ENCODE data around the gene DSCAM.

DSCAM gene

DNA sequence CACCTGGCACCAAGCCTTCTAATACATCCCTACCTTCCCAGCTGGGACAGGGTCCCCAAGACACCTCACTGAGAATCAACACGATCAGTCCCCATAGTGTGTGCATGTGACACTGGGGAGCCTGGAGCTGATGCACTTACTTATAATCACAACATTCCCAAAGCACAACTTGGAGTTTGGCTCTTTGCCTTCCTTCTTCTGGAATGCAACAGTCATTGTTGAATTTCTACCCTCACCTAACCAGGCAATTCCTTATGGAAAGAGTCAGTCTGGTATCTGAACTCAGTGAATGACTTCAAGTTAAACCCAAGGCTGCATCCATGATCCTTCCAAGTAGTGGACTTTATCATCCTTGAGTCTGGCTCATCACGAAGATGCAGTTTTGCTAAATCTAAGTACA lies 86.1 kb downstream of the DSCAM start:
- no peak for DNase-seq

DNA sequence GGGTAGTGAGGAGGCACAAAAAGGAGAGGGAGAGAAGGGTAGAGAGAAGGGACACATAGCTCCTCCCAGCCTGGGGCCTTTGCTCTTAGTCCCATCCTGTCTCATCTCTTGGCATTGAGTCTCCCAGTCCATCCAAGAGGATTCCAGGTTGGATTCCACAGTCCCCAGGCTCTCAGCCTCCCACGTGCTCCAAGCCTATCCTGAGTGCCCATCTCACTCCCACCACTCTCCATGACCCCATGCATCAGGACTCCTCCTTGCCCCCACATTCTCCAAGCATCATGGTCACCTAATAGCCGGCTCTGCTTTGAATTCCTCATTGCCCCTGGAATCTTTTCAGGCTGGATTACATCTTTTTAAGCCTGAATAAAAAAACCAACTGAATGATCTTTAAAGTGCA lies 87.9 kb downstream of the DSCAM start:
- no peak for DNase-seq

DNA sequence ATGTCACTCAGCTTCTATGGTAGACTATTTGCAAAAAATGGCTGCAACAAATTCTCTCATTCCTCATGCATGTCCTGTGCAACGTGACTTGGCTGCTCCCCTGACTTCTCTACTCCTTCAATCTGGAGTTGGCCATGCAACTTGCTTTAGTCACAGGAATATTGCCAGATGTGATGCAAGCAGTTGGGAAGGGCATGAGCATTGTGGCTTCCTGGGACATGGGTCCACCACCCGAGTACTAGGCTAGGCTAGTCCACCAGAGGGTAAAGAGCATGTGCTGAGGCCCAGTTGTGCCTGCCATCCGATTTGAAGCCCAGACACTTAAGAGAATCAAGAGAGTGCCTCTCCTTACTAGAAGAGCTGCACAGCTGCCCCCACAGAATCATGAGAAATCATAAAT lies 89.6 kb downstream of the DSCAM start:
- no peak for DNase-seq

- no peak for DNase-seq
Measured at GRCh38 chr21:40754466-40754865, 92.5 kb downstream of the DSCAM start.

- no peak for DNase-seq
Measured at GRCh38 chr21:40753756-40754155, 93.2 kb downstream of the DSCAM start.

- no peak for DNase-seq
Measured at GRCh38 chr21:40752125-40752524, 94.8 kb downstream of the DSCAM start.

GRCh38 chr21:40751221-40751620 lies 95.7 kb downstream of the DSCAM start:
- no peak for DNase-seq

- DNase-seq = no peak
Measured at GRCh38 chr21:40736145-40736544, 110.8 kb downstream of the DSCAM start.

DNA sequence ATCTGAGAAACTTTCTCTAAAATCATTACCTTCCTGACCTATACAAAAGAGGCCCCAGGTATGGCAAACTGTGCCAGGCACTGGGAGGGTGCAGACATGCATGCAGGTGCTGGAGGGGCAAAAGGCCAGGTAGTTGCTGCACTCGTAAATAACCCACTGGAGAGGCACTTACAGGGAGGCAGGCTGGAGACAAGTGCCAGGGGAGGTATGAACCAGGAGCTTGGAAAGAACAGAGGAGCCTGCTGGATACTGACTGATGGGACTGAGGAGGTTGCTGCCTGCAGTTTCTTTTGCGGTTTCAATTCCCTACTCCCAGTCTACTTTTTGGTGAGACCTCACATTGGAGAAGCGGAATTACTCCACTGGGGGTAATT lies 113.9 kb downstream of the DSCAM start:
- DNase-seq = no peak

GRCh38 chr21:40732253-40733023 lies 114.5 kb downstream of the DSCAM start:
- no peak for DNase-seq

DNA sequence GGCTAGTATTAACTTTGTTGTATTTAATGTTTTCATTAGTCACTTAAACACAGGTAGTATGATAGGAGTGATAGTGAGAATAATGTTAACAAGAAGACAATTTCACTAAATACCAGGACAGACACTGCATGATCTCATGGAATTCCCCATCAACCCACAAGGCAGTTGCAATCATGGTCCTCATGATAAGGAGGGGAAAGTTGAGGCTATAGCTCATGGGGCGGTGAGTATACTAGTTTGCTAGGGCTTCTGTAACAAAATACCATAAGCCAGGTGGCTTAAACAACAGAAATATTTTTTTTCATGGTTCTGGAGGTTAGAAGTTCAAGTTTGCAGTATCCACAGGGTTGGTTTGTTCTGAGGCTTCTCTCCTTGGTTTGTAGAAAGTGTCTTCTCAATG lies 115.8 kb downstream of the DSCAM start:
- no peak for DNase-seq

GRCh38 chr21:40730426-40730800 lies 116.5 kb downstream of the DSCAM start:
- no peak for DNase-seq

GRCh38 chr21:40729761-40730425 lies 117.1 kb downstream of the DSCAM start:
- no peak for DNase-seq

DNA sequence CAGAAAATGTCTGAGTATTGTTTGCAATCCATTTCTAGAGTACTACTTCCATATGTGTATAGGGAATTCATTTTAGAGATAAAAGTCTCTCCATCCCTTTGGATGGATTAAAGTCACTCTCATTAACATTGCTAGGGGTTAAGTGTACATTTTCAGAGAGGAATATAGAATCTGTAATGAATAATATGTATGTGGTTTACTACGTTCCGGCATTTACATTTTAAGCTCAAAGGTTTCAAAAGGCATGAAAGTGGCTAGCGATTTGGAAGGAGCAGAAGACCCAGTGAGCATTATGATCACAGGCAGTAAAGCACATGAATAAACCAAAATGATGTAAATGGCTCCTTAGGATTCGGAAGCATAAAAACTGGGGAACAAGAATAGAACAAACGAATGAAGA lies 123.0 kb downstream of the DSCAM start:
- no peak for DNase-seq

GRCh38 chr21:40723317-40723716 lies 123.6 kb downstream of the DSCAM start:
- DNase-seq = no peak

DNA sequence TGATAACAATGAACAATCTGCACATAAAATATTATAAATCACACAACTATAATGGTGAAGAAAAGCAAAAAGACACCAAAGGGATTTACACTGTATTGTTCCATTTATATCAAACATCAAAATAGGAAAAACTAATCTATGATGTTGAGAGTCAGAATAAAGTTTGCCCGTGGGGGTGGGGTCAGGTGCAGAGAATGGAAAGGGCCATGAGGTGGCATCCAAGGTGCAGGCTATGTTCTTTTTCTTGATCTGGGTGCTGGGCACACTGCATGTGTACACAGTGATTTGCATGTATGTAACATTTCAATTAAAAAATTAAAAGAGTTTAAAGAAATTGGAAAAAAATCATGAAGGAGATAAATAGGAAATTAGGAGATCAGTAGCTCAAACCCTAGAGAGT lies 127.3 kb downstream of the DSCAM start:
- DNase-seq = peak; percentile 3 to 35

- no peak for DNase-seq
Measured at GRCh38 chr21:40717028-40717427, 129.9 kb downstream of the DSCAM start.

DNA sequence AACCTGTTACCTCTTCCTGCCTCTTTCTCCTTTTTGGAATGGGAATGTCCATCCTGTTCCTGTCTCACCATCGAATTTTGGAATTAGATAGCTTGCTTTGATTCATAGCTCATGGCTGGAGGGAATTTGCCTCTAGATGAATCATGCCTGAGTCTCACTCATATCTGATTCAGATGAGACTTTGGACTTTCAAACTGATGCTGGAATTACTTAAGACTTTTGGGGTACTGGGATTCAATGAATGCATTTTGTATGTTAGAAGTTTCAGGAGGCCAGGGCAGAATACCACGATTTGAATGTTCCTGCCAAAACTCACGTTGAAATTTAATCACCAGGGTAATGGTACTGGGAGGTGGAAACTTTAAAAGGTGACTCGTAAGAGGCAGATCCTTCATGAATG lies 132.4 kb downstream of the DSCAM start:
- DNase-seq = no peak

- DNase-seq = no peak
Measured at GRCh38 chr21:40707656-40708244, 139.2 kb downstream of the DSCAM start.

GRCh38 chr21:40706806-40707655 lies 139.9 kb downstream of the DSCAM start:
- DNase-seq = no peak

DNA sequence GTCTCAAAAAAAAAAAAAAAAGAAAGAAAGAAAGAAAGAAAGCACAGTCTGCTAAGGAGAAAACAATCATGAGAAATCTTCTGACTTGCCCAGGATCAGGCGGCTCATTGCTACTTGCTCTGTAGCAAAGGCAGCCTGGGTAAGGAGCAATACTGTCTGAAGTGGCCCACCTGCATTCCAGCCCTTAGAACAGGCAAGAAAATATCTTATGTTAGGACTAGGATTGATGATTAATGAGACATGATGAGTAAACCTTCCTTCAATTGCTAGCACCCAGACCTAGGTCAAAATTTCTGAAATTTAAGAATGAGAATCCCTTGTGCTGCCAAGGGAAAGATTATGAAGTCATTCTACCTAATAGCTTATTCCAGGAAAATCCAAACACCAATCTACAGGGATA lies 140.8 kb downstream of the DSCAM start:
- DNase-seq = no peak

GRCh38 chr21:40704141-40704540 lies 142.8 kb downstream of the DSCAM start:
- no peak for DNase-seq

- DNase-seq = no peak
Measured at GRCh38 chr21:40699366-40699765, 147.6 kb downstream of the DSCAM start.

Data from NCI-H526 (cell line).